HEK293T (cell line): ENCODE data around the gene ABCC10.

Experiments
- BHLHE40 ChIP-seq: fragments of 450-650 bp; IDR thresholded peaks from 2 replicates; pipeline ENCODE4 v1.6.1; 2016; ENCODE audit warnings: mild to moderate bottlenecking, moderate library complexity, borderline replicate concordance
- ELF4 ChIP-seq: fragments of 450-650 bp; IDR thresholded peaks from 2 replicates; pipeline ENCODE4 v1.6.1; 2017; ENCODE audit warnings: antibody characterized with exemption
- FOXM1 ChIP-seq: fragments of 450-650 bp; IDR thresholded peaks from 2 replicates; pipeline ENCODE4 v1.6.1; 2017; ENCODE audit warnings: mild to moderate bottlenecking, borderline replicate concordance
- HDGF ChIP-seq: fragments of 450-650 bp; IDR thresholded peaks from 2 replicates; pipeline ENCODE4 v1.6.1; 2017; ENCODE audit warnings: antibody characterized with exemption, borderline replicate concordance
- LEF1 ChIP-seq: fragments of 450-650 bp; IDR thresholded peaks from 2 replicates; pipeline ENCODE4 v1.6.1; 2017; ENCODE audit warnings: mild to moderate bottlenecking, borderline replicate concordance
- SP1 ChIP-seq: fragments of 450-650 bp; IDR thresholded peaks from 2 replicates; pipeline ENCODE4 v1.6.1; 2017
- SUZ12 ChIP-seq: fragments of 450-650 bp; IDR thresholded peaks from 2 replicates; pipeline ENCODE4 v1.6.1; 2016; ENCODE audit warnings: mild to moderate bottlenecking
- TARDBP ChIP-seq: fragments of 450-650 bp; IDR thresholded peaks from 2 replicates; pipeline ENCODE4 v1.6.1; 2016

- no peak for TF ChIP-seq TARDBP
- no peak for TF ChIP-seq HDGF
- no peak for TF ChIP-seq SP1
- TF ChIP-seq FOXM1: no peak
- no peak for TF ChIP-seq BHLHE40
- TF ChIP-seq SUZ12: no peak
- no peak for TF ChIP-seq LEF1
- no peak for TF ChIP-seq ELF4
These were observed 6.9 kb downstream of the ABCC10 start for GRCh38 chr6:43434001-43434840.
